NCI-H2171 treated with DMSO at 0.1 percent for 48 hours (cell line): ENCODE results near the gene PSME4.
"Not testable (repeated sequence)": the region's sequence is repeated elsewhere in the genome, so short reads cannot be mapped to it uniquely, and the experiment has no call there.

ENCODE experiments used
- DNase-seq: peaks from one replicate; lab custom pipeline; 2025; lab: John Stamatoyannopoulos, UW

PSME4 gene

DNA sequence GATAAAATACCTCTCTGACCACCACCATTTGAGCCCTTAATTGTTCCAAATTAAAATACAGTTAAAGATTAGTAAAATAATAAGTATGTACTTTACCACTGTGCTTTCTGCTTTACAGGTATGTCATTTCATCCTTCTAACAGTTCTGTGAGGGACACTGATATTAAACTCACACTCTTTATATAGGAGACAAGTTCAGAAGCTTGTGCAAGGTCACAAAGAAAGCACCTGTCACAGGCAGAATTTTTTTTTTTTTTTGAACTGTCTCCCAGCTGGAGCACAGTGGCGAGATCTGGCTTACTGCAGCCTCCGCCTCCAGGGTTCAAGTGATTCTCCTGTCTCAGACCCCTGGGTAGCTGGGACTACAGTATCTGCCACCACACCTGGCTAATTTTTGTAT, 89.4 kb downstream of the PSME4 start:
- no peak for DNase-seq

DNA sequence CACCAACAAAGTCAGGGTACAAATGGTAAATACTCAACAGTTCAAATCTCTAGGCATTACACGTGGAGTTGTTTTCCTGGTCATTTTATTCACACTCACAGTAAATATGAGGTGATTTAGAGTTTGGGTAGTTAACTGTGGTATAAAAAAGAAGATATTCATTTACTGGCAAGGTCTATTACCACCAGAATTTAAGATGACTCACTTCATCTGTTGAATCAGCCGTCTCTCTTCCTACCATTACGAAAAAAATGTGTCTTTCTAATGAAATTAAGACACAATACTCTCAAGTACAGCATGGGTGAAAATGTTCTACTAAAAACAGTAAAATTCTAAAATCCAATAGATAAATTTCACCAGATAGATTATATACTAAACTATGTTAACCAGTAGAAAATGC, 90.0 kb downstream of the PSME4 start:
- DNase-seq = no peak

DNA sequence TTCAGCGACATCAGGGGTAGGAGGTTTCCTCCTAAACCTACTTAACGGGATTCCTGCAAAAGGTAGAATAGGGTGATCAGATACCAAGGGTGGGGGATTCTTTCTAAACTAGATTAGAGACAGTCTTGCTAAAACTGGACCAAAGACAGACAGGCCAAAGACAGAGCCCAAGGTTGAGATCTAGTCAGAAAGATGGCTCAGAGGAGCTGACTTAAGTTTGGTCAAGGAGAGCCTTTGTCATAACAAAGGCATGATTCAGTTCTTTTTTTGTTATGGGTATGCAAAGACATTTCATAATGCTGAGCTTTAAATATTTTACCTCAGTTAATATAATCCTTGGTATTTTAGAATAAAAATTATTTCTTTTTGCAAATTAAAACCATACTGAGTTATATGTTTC, 93.2 kb downstream of the PSME4 start:
- no peak for DNase-seq

DNA sequence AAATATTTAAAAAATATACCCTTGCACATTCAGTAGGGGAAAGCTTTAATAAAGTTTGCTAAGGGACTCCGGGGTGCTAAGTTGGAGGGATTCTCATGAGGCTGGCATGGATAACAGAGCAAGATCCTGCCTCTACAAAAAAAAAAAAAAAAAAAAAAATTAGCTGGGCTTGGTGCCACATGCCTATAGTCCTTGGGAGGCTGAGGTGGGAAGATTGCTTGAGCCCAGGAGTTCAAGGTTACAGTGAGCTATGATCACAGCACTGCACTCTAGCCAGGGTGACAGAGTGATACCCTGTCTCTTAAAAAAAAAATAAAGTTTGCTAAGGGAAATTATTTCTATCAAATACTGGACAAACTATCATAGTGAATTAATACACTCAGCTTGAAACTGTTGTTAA, 93.7 kb downstream of the PSME4 start:
- no peak for DNase-seq

DNA sequence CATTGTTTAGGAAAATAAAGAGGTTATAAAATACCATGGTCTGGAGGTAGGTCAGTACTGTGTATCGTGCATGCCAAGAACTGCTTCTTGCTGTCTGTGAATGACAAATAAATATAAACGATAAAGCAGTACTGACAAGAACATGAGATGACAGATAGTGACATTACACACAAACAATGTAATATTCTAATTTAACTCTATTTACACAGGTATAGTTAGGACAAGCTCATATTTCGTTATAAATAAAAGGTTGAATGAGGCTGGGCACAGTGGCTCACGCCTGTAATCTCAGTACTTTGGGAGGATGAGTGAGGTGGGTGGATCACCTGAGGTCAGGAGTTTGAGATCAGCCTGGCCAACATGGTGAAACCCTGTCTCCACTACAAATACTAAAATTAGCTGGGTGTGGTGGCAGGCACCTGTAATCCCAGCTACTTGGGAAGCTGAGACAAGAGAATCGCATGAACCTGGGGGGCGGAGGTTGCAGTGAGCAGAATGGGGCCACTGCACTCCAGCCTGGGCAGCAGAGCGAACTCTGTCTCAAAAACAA, 96.3 kb downstream of the PSME4 start:
- no peak for DNase-seq

DNA sequence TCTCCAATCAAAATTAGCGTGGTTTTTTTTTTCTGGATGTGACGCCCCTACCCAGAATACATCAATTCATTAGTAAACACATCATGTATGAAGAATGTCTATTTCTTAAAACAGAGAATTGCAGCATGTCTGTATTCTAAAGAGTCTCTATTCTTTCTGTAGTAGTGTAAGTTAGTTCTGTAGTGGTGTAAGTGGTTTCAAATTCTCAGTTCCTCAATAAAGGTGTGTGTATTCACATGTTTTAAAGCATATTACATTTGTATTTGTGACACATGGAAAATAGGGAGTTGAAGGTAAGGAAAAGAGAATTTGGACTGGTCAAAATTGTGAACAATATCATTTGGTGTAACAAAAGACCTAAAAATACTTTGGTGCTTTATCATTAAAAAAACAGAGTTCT, 103.0 kb downstream of the PSME4 start:
- DNase-seq = no peak

DNA sequence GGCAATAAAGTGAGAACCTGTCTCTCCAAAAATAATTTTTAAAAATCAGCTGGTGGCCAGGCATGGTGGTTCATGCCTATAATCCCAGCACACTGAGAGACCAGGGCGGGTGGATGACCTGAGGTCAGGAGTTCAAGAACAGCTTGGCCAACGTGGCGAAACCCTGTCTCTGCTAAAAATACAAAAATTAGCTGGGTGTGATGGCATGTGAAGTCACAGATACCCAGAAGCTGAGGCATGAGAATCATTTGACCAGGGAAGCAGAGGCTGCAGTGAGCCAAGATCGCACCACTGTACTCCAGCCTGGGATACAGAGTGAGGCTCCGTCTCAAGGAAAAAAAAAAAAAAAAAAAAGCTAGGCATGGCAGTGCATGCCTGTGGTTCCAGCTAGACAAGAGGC, 103.6 kb downstream of the PSME4 start:
- no peak for DNase-seq

DNA sequence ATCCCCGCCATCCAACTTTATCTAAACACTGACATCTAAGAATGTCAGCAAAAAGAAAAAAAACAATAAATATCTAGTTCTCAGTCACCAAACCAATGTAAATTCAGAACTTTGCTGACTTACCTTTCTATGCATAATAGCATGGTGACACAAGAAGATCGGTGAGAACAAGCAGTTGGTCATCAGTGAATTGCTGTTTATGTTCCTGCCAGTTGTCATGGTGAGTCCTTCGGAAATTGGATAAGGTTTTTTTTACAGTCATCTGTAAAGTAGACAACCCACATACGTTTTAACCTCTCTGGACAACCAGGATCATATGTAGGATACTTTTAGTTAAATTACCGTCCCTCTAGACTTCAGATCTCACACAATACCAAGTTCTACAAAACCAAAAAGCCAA, 104.8 kb downstream of the PSME4 start:
- DNase-seq = no peak

DNA sequence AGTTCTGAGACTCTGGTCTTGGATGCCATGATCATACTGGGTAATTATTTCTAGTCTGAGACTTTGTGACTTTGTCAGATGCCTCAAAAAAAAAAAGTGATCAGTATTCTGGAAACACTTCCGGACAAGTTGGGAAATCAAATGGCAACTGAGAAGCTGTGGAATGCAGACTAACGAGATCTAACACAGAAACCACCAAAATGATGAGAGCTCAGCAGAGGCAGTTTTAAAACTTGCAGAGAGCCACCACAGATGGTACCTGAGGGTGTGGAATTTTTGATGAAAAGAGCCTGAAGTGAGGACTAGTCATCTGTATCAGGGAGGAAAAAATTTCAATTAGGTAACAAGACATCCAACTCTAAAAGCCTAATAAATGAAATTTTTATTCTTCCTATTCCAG, 105.5 kb downstream of the PSME4 start:
- DNase-seq = no peak

DNA sequence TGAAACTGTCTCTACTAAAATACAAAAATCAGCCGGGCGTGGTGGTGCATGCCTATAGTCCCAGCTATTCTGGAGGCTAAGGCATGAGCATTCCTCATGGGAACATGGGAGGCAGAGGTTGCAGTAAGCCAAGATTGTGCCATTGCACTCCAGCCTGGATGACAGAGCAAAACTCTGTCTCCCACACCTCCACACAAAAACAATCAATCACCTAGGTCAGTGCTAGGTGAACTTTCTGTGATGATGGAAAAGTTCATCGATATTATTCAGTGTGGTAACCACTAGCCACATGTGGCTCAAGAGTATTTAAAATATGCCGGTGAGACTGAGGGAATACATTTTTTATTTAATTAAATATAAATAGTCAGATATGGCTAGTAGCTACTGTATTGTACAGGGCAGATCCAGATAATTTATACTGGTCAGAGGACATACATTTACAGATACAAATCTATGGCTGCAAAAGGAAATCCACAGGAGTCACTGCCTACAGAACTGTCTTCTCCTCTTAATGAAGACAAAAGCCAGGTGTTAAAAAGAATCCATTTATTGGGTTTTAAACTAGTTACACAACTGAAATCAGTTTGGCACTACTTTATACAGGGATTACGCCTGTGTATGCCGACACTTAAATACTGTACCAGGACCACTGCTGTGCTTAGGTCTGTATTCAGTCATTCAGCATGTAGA, 107.1 kb downstream of the PSME4 start:
- DNase-seq = no peak

DNA sequence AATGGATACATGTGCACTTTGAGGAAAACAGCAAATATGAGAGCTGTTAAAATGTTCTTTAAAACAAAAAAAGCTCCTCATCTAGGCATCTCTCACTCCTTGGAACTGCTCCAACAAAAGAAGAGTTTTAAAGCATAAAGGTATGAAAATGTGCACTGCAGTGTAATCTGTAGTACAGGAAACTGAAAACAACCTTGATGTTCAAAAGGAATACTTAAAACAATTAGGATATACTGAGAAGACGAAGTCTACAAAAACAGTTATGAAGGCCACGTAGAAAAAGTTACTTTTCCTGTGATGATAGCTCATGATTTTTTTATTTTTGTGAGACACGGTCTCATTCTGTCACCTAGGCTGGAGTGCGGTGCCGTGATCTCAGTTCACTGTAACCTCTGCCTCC, 109.0 kb downstream of the PSME4 start:
- DNase-seq = no peak

DNA sequence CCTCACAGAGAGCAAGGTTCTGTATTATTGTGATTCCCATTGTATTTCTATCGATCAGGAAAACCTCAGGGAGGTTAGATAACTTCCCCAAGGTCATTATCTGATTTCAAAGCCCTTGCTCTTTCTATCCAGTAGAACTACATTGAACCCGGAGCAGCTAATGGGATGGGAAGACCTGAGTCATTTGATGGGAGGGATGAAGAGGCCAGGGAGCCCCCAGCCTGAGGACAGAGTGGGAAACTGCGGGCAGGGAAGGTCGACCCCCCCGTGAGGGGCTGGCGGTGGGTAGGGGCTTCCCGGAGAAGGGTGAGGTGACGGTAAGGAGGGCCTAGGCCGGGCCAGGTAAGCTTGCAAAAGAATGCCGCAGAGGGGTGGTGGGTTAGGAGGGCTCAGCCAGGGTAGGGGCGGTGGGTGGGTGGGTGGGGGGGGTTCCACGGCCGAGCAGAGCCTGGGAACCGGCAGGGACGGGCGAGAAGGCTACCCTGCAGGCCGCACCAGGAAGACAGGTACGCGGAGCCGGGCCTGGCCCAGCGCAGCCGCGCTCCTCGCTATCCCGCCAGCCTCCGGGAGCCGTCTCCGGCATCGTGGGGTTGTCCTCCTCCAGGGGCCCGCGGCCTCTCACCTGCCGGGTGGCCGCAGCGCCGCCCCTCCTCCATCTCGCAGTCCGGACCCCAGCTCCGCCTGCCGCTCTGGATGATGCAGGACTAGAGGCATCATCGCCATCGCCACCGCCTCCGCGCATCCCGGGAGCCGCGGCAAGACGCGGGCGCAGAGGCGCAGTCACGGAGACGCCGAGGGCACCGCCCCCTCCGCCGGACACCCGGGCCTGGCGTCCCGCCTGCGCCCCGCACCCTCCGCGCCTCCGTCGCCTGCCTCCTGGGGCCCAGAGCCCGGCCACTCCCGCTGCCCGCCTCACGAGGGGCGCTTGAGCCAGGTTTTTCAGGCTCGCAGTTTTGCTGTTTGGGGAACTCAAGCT, 111.3 kb downstream of the PSME4 start, which contains the start of gene GPR75:
TSS of gene GPR75 (minus strand) at position 762 of the 976 bp plus-strand sequence. CDS start 5,211 bp downstream, outside the sequence.
- DNase-seq = no peak

DNA sequence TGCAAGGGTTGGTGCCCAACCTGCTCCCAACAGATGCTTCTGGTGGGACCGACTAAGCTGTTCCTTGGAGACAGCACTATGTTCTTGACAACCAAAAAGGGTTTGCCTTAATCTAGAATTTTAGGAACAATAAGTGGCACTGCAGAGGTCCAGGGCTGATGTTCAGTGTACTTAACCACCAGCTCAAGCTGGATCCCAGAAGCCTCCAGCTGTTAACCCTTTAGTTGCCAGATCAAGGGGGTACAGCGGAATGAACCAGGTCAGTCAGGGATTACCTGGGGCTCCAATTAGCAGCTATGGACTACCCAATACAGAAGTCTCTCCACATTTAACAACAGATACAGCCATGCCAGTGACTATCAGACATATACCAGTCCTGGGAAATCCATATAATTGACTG, 114.5 kb downstream of the PSME4 start:
- no peak for DNase-seq

DNA sequence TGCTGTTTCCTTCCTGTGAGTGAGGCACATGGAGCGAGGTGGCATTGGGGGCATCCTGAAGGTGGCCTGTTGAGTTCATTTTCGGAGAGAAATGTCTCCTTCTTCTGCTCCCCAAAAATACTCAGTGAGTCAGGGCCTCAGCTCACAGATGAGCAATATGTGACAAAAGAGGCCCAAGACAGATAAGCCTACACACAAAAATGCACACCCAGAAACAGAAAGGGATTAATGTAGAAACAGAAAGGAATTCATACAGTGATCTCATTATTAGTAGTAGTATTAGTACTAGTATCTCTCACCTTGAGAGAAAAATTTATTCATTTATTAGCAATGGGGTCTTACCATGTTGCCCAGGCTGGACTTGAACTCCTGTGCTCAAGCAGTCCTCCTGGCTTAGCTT, 116.1 kb downstream of the PSME4 start:
- DNase-seq = no peak

DNA sequence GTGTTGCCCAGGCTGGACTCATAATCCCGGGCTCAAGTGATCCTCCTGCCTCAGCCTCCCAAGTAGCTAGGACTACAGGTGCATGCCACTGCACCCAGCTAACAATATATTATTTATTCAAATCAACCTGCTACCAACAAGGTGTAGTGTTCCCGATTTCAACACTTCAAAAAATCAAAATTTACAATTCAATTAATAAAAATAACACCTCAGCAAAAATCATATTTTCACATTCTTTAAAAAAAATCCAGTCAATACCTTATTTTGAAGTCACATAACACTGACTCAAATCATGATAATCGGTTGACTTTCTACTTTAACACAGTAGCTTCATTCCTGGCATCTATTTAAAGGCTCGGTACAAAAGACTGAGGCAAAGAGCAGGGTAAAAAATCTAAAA, 118.3 kb downstream of the PSME4 start:
- no peak for DNase-seq

DNA sequence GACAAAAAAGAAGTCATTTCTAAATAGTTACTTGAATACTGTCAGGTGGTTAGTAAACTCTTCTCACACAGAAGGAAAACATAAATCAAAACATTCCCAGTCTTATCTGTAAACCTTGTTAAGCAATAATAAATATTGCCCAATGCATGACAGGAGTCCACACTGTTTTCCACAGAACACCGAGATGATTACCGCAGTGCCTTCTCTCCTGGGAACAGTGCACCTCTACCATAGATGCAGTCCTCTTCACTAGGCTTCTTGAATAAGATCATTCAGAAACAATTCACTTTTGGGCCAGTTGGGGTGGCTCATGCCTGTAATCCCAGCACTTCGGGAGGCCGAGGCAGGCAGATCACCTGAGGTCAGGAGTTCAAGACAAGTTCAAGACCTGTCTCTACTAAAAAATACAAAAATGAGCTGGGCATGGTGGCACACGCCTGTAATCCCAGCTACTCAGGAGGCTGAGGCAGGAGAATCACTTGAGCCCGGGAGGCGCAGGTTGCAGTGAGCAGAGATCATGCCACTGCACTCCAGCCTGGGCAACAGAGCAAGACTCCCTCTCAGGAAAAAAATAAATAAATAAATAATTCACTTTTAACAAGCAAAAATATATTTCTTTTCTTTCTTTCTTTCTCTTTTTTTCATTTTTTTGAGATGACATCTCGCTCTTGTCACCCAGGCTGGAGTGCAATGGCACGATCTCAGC, 119.6 kb downstream of the PSME4 start:
- DNase-seq = not testable (repeated sequence)

DNA sequence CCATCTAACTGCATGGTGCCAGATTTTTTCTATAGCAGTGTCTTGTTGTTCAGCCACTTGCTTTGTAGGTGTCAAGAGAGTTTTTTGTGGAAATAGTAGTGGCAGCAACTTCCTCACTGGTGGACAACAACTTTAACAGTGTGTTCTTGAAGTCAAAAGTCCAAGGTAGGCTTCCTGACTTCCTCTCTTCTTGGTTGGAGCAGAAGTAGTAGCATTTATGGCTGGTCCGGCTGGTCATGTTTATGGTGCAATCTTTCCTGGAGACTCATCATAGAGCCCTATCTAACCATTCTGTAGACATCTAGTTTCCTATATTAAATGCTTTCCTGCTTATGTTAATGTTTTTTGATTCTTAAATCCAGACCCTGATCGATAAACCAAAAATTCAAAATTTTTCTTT, 122.7 kb downstream of the PSME4 start:
- DNase-seq = no peak

DNA sequence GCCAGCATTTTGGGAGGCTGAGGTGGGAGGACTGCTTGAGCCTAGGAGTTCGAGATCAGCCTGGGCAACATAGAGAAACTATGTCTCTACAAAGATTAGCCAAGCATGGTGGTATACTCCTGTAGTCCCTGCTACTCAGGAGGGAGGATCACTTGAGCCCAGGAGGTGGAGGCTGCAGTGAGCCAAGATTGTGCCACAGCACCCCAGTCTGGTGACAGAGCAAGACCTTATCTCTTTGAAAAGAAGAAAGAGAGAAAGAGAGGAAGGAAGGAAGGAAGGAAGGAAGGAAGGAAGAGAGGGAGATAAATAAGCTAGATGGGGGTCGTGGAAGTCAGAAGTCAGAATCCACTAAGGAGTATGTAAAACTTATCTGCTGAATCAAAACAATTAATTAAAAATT, 127.2 kb downstream of the PSME4 start:
- DNase-seq = no peak

DNA sequence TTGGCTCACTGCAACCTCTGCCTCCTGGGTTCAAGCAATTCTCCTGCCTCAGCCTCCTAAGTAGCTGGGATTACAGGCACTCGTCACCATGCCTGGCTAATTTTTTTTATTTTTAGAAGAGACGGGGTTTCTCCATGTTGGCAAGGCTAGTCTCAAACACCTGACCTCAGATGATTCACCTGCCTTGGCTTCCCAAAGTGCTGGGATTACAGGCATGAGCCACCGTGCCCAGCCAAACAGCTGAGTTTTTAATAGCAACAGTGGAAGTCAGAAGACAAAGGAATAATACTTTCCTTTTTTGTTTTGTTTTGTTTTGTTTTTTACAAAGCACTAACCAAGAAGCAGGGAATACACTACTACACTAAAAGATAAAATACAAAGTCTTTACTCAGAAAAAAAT, 127.9 kb downstream of the PSME4 start:
- DNase-seq = no peak

DNA sequence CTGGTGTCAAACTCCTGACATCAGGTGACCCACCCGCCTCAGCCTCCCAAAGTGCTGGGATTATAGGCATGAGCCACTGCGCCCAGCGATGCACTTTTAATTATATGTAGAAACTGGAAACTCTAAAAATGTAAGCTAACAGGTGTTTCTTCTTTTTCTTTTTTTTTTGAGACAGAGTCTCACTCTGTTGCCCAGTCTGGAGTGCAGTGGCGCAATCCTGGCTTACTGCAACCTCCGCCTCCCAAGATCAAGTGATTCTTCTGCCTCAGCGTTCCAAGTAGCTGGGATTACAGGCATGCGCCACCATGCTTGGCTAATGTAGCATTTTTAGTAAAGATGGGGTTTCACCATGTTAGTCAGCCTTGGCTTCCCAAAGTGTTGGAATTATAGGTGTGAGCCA, 129.1 kb downstream of the PSME4 start:
- not testable (repeated sequence) for DNase-seq

DNA sequence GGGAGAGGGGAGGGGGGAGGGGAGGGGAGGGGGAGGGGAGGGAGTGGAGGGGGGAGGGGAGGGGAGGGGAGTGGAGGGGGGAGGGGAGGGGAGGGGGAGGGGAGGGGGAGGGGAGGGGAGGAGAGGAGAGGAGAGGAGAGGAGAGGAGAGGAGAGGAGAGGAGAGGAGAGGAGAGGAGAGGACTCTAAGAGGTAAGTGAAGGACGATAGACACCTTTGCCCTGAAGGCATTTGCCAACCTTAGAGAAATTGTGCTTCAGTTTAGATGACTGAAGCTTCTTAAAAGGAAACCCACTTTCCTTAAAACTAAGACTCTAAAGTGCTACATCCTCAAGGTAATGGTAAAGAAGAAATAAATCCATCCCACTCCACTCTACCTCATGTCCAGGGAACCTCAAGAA, 130.2 kb downstream of the PSME4 start:
- no peak for DNase-seq

DNA sequence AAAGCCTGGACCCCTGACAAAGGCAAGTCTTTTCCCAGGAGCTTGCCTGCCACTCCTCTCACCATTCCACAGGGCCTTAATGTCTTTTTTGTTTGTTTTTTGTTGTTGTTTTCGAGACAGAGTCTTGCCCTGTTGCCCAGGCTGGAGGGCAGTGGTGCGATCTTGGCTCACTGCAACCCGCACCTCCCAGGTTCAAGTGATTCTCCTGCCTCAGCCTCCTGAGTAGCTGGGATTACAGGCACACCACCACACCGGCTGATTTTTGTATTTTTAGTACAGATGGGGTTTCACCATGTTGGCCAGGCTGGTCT, 140.9 kb downstream of the PSME4 start:
- not testable (repeated sequence) for DNase-seq
